GM23338 (cell line): ENCODE data around the gene PIGH. TPM values are rescaled to one million over a fixed set of nuclear protein-coding genes. Genes with fewer than 3 reads are reported as not detected.

Experiments used
- ATAC-seq: fragments of 200-7000 bp; cut with Tn5 transposase; 3 replicates; pipeline ENCODE4 v1.9.1; 2020
- DNase-seq: peaks from one replicate; pipeline ENCODE4 v3.0.0-alpha.2; 2015; ENCODE audit warnings: low spot score
- H2AFZ ChIP-seq: fragments of 200-600 bp; sonication (generic); 2 replicates; pipeline ENCODE4 v1.8.0; 2016; ENCODE audit warnings: antibody characterized with exemption, mild to moderate bottlenecking, moderate library complexity
- H3F3A ChIP-seq: fragments of 200-600 bp; sonication (generic); replicated peaks from 2 replicates; pipeline ENCODE4 v1.8.0; 2017; ENCODE audit warnings: antibody characterized with exemption, mixed run types, low read depth
- H3K27ac ChIP-seq: fragments of 200-600 bp; sonication (generic); 2 replicates; pipeline ENCODE4 v1.6.1; 2016; ENCODE audit warnings: low read depth
- H3K27me3 ChIP-seq: fragments of 200-600 bp; sonication (generic); 2 replicates; pipeline ENCODE4 v1.8.0; 2016; ENCODE audit warnings: mild to moderate bottlenecking, mixed run types, moderate library complexity; ENCODE audit not compliant: insufficient read depth
- H3K36me3 ChIP-seq: fragments of 200-600 bp; sonication (generic); 2 replicates; pipeline ENCODE4 v1.8.0; 2016; ENCODE audit warnings: mild to moderate bottlenecking; ENCODE audit not compliant: insufficient read depth
- H3K4me1 ChIP-seq: fragments of 200-600 bp; sonication (generic); 2 replicates; pipeline ENCODE4 v1.8.0; 2016; ENCODE audit warnings: mild to moderate bottlenecking, moderate library complexity; ENCODE audit not compliant: insufficient read depth
- H3K4me2 ChIP-seq: fragments of 200-600 bp; sonication (generic); 2 replicates; pipeline ENCODE4 v1.7.1; 2017; ENCODE audit warnings: mixed run types
- H3K4me3 ChIP-seq: fragments of 200-600 bp; sonication (generic); 2 replicates; pipeline ENCODE4 v1.6.1; 2016; ENCODE audit warnings: mixed run types
- H3K79me2 ChIP-seq: fragments of 200-600 bp; sonication (generic); replicated peaks from 2 replicates; pipeline ENCODE4 v1.8.0; 2017; ENCODE audit warnings: mild to moderate bottlenecking; ENCODE audit not compliant: insufficient read depth
- H3K9me2 ChIP-seq: fragments of 200-600 bp; sonication (generic); 2 replicates; pipeline ENCODE4 v1.8.0; 2017; ENCODE audit not compliant: insufficient read depth
- H4K20me1 ChIP-seq: fragments of 200-600 bp; sonication (generic); replicated peaks from 2 replicates; pipeline ENCODE4 v1.8.0; 2017; ENCODE audit warnings: mild to moderate bottlenecking; ENCODE audit not compliant: insufficient read depth
- H3K27ac Mint-ChIP-seq: 2 replicates; pipeline ENCODE4 v1.8.0; 2020; ENCODE audit warnings: inconsistent platforms, mild to moderate bottlenecking, moderate library complexity, mixed read lengths
- H3K27me3 Mint-ChIP-seq: 3 replicates; pipeline ENCODE4 v1.8.0; 2022; ENCODE audit warnings: low read depth, mild to moderate bottlenecking, moderate library complexity, mixed read lengths, inconsistent platforms; ENCODE audit not compliant: insufficient read depth, poor library complexity
- H3K36me3 Mint-ChIP-seq: 3 replicates; pipeline ENCODE4 v1.8.0; 2021; ENCODE audit warnings: low read depth, mild to moderate bottlenecking, inconsistent platforms, moderate library complexity, mixed read lengths
- H3K4me1 Mint-ChIP-seq: 3 replicates; pipeline ENCODE4 v1.8.0; 2020; ENCODE audit warnings: mild to moderate bottlenecking, inconsistent platforms, mixed read lengths
- H3K4me3 Mint-ChIP-seq: 3 replicates; pipeline ENCODE4 v1.8.0; 2021; ENCODE audit warnings: moderate library complexity, mild to moderate bottlenecking, inconsistent platforms, mixed read lengths
- H3K9me3 Mint-ChIP-seq: 3 replicates; pipeline ENCODE4 v1.8.0; 2020; ENCODE audit warnings: moderate library complexity, mild to moderate bottlenecking, inconsistent platforms, mixed read lengths
- CREB1 ChIP-seq: fragments of 250-450 bp; sonication (Bioruptor Pico); IDR thresholded peaks from 2 replicates; pipeline ENCODE4 v1.5.0; 2020; ENCODE audit warnings: low read depth, mild to moderate bottlenecking, moderate library complexity
- EZH2 ChIP-seq: fragments of 200-600 bp; sonication (generic); IDR thresholded peaks from one replicate; pipeline ENCODE4 v1.8.0; 2017; ENCODE audit warnings: antibody characterized with exemption, mild to moderate bottlenecking, low read depth; ENCODE audit not compliant: unreplicated experiment
- EZH2phosphoT487 ChIP-seq: fragments of 200-600 bp; sonication (generic); IDR thresholded peaks from one replicate; pipeline ENCODE4 v1.8.1; 2018; ENCODE audit warnings: antibody characterized with exemption; ENCODE audit not compliant: unreplicated experiment
- JUNB ChIP-seq: IDR thresholded peaks from one replicate; pipeline ENCODE4 v1.6.1; 2016; ENCODE audit warnings: antibody characterized with exemption; ENCODE audit not compliant: unreplicated experiment
- NANOG ChIP-seq: IDR thresholded peaks from 2 replicates; pipeline ENCODE4 v1.6.1; 2016; ENCODE audit warnings: antibody characterized with exemption, borderline replicate concordance
- POLR2AphosphoS5 ChIP-seq: IDR thresholded peaks from 2 replicates; pipeline ENCODE4 v1.6.1; 2016; ENCODE audit warnings: antibody characterized with exemption, low read depth
- REST ChIP-seq: IDR thresholded peaks from one replicate; pipeline ENCODE4 v1.6.1; 2018; ENCODE audit warnings: antibody characterized with exemption; ENCODE audit not compliant: unreplicated experiment
- STAT1 ChIP-seq: IDR thresholded peaks from one replicate; pipeline ENCODE4 v1.6.1; 2016; ENCODE audit warnings: antibody characterized with exemption; ENCODE audit not compliant: unreplicated experiment
- ZNF114 ChIP-seq: fragments of 250-450 bp; sonication (Bioruptor Pico); IDR thresholded peaks from 2 replicates; pipeline ENCODE4 v1.5.0; 2020; ENCODE audit warnings: mild to moderate bottlenecking, moderate library complexity
- ZNF331 ChIP-seq: fragments of 250-450 bp; sonication (Bioruptor Pico); IDR thresholded peaks from 2 replicates; pipeline ENCODE4 v1.5.0; 2020; ENCODE audit warnings: low read depth, mild to moderate bottlenecking, moderate library complexity
- polyA plus RNA-seq: library from polyadenylated mRNA; unstranded; fragments of >200 nt; fragmentation: Nextera tagmentation; extraction: Ambion mirVana; gene quantifications from 2 replicates; pipeline ENCODE4 v1.2.1, GENCODE V29; 2016
- total RNA-seq: library from RNA; depleted of rRNA; stranded (reverse); fragments of >200 nt; shearing (Covaris generic); gene quantifications from 2 replicates; pipeline ENCODE4 v1.2.3, GENCODE V29; 2014
- TF ChIP-seq, protein P1 (sequence below), 2 experiments: fragments of 200-600 bp in 1 of 2; sonication (generic) in 1 of 2; conservative IDR thresholded peaks; 2 replicates each; pipeline versions ENCODE4 v1.5.1 to v1.6.1; 2016 to 2017; ENCODE audit warnings: antibody characterized with exemption in 2 of 2, low read depth in 2 of 2, mild to moderate bottlenecking in 2 of 2, moderate library complexity in 1 of 2
- TF ChIP-seq, protein P2 (sequence below): IDR thresholded peaks from 2 replicates; pipeline ENCODE4 v1.6.1; 2016; ENCODE audit warnings: antibody characterized with exemption

The PIGH gene
- total and polyA plus RNA-seq, 2 experiments from 2014 or later, result 8.7 to 9.3 TPM

DNA sequence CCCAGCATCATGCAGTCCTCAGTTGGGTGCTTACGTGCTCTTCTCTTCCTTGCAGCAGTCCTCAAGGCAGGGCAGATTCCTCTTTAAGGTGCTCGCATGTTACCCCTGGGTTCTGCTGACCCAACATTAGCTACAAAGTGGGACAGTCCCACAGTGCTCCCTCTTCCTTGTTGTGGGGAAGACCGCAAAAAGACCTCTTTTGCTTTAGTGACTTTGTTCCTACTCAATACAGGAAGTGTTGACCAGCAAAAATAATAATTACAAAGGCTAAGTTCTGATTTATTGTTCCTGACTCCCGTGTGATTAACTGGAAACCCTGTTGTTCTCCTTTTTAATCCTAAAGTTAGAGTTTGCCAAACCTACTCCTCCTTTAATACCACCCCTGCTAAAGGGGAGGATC lies 13.7 kb downstream of the PIGH start:
- Mint-ChIP-seq H3K4me3 (no peak overlapping the region), H3K9me3 (no peaks in the 10 kb centered on the region), H3K4me1 (no peaks in the 10 kb centered on the region), H3K27me3 (no peaks in the 10 kb centered on the region), H3K36me3 (peaks cover 19% of the 10 kb centered on the region), H3K27ac (no peak overlapping the region)
- H3K9me2 ChIP-seq, result no peaks in the 10 kb centered on the region
- no peaks in the 10 kb centered on the region for H3K79me2 ChIP-seq
- H3K4me3 ChIP-seq, result no peak overlapping the region
- H4K20me1 ChIP-seq, result peaks cover 3% of the 10 kb centered on the region; the same call in 1 of the 2 replicates
- no peaks in the 10 kb centered on the region for H3K4me1 ChIP-seq
- no peak overlapping the region for H3K27ac ChIP-seq
- H3K4me2 ChIP-seq, result no peak overlapping the region
- no peaks in the 10 kb centered on the region for H3K27me3 ChIP-seq
- H3F3A ChIP-seq, result no peaks in the 10 kb centered on the region
- no peak overlapping the region for H2AFZ ChIP-seq
- DNase-seq (no peak), ATAC-seq (no peak)
- TF ChIP-seq EZH2phosphoT487 (no peak), CREB1 (CRISPR knock-in tag) (no peak), STAT1 (no peak), EZH2 (no peak)
- TF ChIP-seq, protein P1, sequence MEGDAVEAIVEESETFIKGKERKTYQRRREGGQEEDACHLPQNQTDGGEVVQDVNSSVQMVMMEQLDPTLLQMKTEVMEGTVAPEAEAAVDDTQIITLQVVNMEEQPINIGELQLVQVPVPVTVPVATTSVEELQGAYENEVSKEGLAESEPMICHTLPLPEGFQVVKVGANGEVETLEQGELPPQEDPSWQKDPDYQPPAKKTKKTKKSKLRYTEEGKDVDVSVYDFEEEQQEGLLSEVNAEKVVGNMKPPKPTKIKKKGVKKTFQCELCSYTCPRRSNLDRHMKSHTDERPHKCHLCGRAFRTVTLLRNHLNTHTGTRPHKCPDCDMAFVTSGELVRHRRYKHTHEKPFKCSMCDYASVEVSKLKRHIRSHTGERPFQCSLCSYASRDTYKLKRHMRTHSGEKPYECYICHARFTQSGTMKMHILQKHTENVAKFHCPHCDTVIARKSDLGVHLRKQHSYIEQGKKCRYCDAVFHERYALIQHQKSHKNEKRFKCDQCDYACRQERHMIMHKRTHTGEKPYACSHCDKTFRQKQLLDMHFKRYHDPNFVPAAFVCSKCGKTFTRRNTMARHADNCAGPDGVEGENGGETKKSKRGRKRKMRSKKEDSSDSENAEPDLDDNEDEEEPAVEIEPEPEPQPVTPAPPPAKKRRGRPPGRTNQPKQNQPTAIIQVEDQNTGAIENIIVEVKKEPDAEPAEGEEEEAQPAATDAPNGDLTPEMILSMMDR (conservative IDR thresholded peaks at IDR 0.05; ENCODE audit: low read depth in 2 of 2), result no peak
- TF ChIP-seq, protein P2, sequence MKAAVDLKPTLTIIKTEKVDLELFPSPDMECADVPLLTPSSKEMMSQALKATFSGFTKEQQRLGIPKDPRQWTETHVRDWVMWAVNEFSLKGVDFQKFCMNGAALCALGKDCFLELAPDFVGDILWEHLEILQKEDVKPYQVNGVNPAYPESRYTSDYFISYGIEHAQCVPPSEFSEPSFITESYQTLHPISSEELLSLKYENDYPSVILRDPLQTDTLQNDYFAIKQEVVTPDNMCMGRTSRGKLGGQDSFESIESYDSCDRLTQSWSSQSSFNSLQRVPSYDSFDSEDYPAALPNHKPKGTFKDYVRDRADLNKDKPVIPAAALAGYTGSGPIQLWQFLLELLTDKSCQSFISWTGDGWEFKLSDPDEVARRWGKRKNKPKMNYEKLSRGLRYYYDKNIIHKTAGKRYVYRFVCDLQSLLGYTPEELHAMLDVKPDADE, result no peak
- H3K36me3 ChIP-seq, result no peaks in the 10 kb centered on the region; the same call in 1 of the 2 replicates

- no peak overlapping the region for H3K4me3 ChIP-seq
- peaks cover 2% of the 10 kb centered on the region; the same call in 1 of the 2 replicates for H4K20me1 ChIP-seq
- no peaks in the 10 kb centered on the region for H3K27me3 ChIP-seq
- H3F3A ChIP-seq, result no peaks in the 10 kb centered on the region
- no peaks in the 10 kb centered on the region for H3K4me1 Mint-ChIP-seq
- H3K4me2 ChIP-seq, result no peak overlapping the region
- H3K4me3 Mint-ChIP-seq, result no peak overlapping the region
- no peaks in the 10 kb centered on the region for H3K9me2 ChIP-seq
- peaks cover 18% of the 10 kb centered on the region for H3K36me3 Mint-ChIP-seq
- TF ChIP-seq EZH2phosphoT487 (no peak), ZNF331 (CRISPR knock-in tag) (no peak), EZH2 (no peak), REST (no peak), ZNF114 (no peak), POLR2AphosphoS5 (no peak), JUNB (no peak), STAT1 (no peak), NANOG (no peak)
- TF ChIP-seq, protein P2, result no peak
- TF ChIP-seq, protein P1 (conservative IDR thresholded peaks at IDR 0.05; ENCODE audit: low read depth in 2 of 2), result no peak
- no peak overlapping the region for H3K27ac ChIP-seq
- H3K9me3 Mint-ChIP-seq, result no peaks in the 10 kb centered on the region
- DNase-seq (no peak), ATAC-seq (no peak)
- H2AFZ ChIP-seq, result no peak overlapping the region
- H3K79me2 ChIP-seq, result no peaks in the 10 kb centered on the region
- H3K27me3 Mint-ChIP-seq, result no peaks in the 10 kb centered on the region
- H3K4me1 ChIP-seq, result no peaks in the 10 kb centered on the region
- H3K27ac Mint-ChIP-seq, result no peak overlapping the region
- no peaks in the 10 kb centered on the region; the same call in 1 of the 2 replicates for H3K36me3 ChIP-seq
These were observed 15.1 kb downstream of the PIGH start for GRCh38 chr14:67584978-67585377.
